OCI-LY7 (cell line): ENCODE data around the gene IMMP2L. TPM values are rescaled to one million over a fixed set of nuclear protein-coding genes. Genes with fewer than 3 reads are reported as not detected.

Source experiments
- BruUV-seq: library from RNA; stranded (reverse); fragments of 400-500 nt; replicated peaks from 2 replicates; lab custom pipeline; 2021; lab: Mats Ljungman, UMichigan
- CTCF ChIA-PET: fragments of 300-600 bp; sonication (Branson Sonifier 250); formaldehyde crosslinking; loops from one replicate; lab custom pipeline; 2022; ENCODE audit warnings: antibody characterized with exemption; ENCODE audit not compliant: unreplicated experiment; lab: Charles Lee
- POLR2A ChIA-PET: fragments of 300-600 bp; sonication (Branson Sonifier 250); formaldehyde crosslinking; loops from one replicate; lab custom pipeline; 2022; ENCODE audit warnings: antibody characterized with exemption; lab: Charles Lee
- DNase-seq: peaks from one replicate; pipeline ENCODE4 v3.0.0-alpha.2; 2015; ENCODE audit warnings: low spot score
- H2AFZ ChIP-seq: fragments of 200-600 bp; sonication (generic), shearing (Covaris generic); 2 replicates; pipeline ENCODE4 v1.6.1; 2014; ENCODE audit warnings: mild to moderate bottlenecking, antibody characterized with exemption, low read length, moderate library complexity
- H3K27ac ChIP-seq: fragments of 200-600 bp; sonication (generic); 2 replicates; pipeline ENCODE4 v1.5.1; 2014; ENCODE audit warnings: mixed run types, low read depth, mild to moderate bottlenecking, moderate library complexity, low read length, inconsistent platforms; ENCODE audit not compliant: poor library complexity, severe bottlenecking
- H3K36me3 ChIP-seq: fragments of 200-600 bp; sonication (generic); 2 replicates; pipeline ENCODE4 v1.6.1; 2014; ENCODE audit warnings: mild to moderate bottlenecking, antibody characterized with exemption, low read length, moderate library complexity, mixed read lengths; ENCODE audit not compliant: insufficient read depth
- H3K4me1 ChIP-seq: fragments of 200-600 bp; sonication (generic); 2 replicates; pipeline ENCODE4 v1.5.1; 2014; ENCODE audit warnings: mild to moderate bottlenecking, low read length; ENCODE audit not compliant: insufficient read depth, poor library complexity, severe bottlenecking
- H3K4me2 ChIP-seq: fragments of 200-600 bp; sonication (generic); 2 replicates; pipeline ENCODE4 v1.6.1; 2014; ENCODE audit warnings: mild to moderate bottlenecking, low read length
- H3K4me3 ChIP-seq: fragments of 200-600 bp; sonication (generic); 2 replicates; pipeline ENCODE4 v1.5.1; 2014; ENCODE audit warnings: mild to moderate bottlenecking, low read depth, low read length; ENCODE audit not compliant: poor library complexity, severe bottlenecking
- H3K79me2 ChIP-seq: fragments of 200-600 bp; sonication (generic); 2 replicates; pipeline ENCODE4 v1.6.1; 2016; ENCODE audit warnings: low read depth, mild to moderate bottlenecking, low read length, moderate library complexity, mixed read lengths; ENCODE audit not compliant: insufficient read depth
- H3K9me2 ChIP-seq: fragments of 200-600 bp; sonication (generic); 2 replicates; pipeline ENCODE4 v1.6.1; 2016; ENCODE audit warnings: mild to moderate bottlenecking, low read length, mixed read lengths; ENCODE audit not compliant: insufficient read depth
- H3K9me3 ChIP-seq: fragments of 200-600 bp; sonication (generic); 2 replicates; pipeline ENCODE4 v1.6.1; 2014; ENCODE audit warnings: mild to moderate bottlenecking, mixed run types, low read length, mixed read lengths
- H4K20me1 ChIP-seq: fragments of 200-600 bp; sonication (generic); 2 replicates; pipeline ENCODE4 v1.6.1; 2014; ENCODE audit warnings: mild to moderate bottlenecking, antibody characterized with exemption, low read length, moderate library complexity, mixed read lengths; ENCODE audit not compliant: insufficient read depth
- EZH2phosphoT487 ChIP-seq: fragments of 200-600 bp; sonication (generic); IDR thresholded peaks from 2 replicates; pipeline ENCODE4 v1.6.1; 2018; ENCODE audit warnings: low read depth, borderline replicate concordance, mild to moderate bottlenecking, mixed run types, antibody characterized with exemption, low read length, moderate library complexity, mixed read lengths
- intact Hi-C: fragments of 100-400 bp; cut with micrococcal nuclease; formaldehyde crosslinking; loops from one replicate; pipeline ENCODE4 v1.10.0; 2022; ENCODE audit not compliant: unreplicated experiment
- total RNA-seq, 2 experiments: library from RNA; depleted of rRNA in 1 of 2; stranded (reverse); fragments of >200 nt in 1 of 2; shearing (Covaris generic) in 1 of 2; gene quantifications; 2 replicates each; pipeline ENCODE4 v1.2.3, GENCODE V29; 2014 to 2022
- TF ChIP-seq, protein P1 (sequence below): fragments of 200-600 bp; sonication (generic); conservative IDR thresholded peaks from 2 replicates; pipeline ENCODE4 v1.5.1; 2014; ENCODE audit warnings: mild to moderate bottlenecking, antibody characterized with exemption, low read length, moderate library complexity, mixed read lengths

IMMP2L gene
- total RNA-seq, 2 experiments from 2014 or later = 8.0 to 25.4 TPM

DNA sequence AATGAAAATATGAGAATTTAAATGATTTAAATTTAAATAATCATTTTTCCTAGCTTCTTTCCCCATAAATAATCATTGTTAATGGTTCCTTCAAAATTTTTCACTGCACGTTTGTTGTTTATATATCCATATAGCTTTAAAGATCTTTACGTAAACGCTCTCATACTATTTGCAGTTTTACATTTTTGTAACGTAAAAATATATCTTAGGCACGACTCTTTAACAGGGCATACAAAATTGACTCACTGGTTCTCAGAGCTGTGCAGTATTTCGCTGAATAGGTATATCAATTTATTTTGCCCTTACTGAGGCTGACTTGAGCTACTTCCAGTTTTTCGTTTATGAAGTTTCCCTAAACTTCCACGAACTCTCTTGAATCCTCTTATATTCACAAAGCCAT lies 365.6 kb downstream of the IMMP2L start:
- Histone ChIP-seq H3K36me3 (no peaks in the 10 kb centered on the region), H3K4me2 (no peak overlapping the region), H3K27ac (no peak overlapping the region), H3K9me3 (no peaks in the 10 kb centered on the region), H3K9me2 (no peaks in the 10 kb centered on the region), H3K4me1 (no peaks in the 10 kb centered on the region), H3K4me3 (no peak overlapping the region), H3K79me2 (no peaks in the 10 kb centered on the region), H2AFZ (no peak overlapping the region), H4K20me1 (no peaks in the 10 kb centered on the region)
- BruUV-seq = no TSS peak
- DNase-seq = no peak
- intact Hi-C loops = no loop called here
- TF ChIP-seq EZH2phosphoT487 = no peak
- TF ChIP-seq, protein P1, sequence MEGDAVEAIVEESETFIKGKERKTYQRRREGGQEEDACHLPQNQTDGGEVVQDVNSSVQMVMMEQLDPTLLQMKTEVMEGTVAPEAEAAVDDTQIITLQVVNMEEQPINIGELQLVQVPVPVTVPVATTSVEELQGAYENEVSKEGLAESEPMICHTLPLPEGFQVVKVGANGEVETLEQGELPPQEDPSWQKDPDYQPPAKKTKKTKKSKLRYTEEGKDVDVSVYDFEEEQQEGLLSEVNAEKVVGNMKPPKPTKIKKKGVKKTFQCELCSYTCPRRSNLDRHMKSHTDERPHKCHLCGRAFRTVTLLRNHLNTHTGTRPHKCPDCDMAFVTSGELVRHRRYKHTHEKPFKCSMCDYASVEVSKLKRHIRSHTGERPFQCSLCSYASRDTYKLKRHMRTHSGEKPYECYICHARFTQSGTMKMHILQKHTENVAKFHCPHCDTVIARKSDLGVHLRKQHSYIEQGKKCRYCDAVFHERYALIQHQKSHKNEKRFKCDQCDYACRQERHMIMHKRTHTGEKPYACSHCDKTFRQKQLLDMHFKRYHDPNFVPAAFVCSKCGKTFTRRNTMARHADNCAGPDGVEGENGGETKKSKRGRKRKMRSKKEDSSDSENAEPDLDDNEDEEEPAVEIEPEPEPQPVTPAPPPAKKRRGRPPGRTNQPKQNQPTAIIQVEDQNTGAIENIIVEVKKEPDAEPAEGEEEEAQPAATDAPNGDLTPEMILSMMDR = no peak
- POLR2A ChIA-PET = interaction anchor here (0.6 kb wide), 3 partner anchors 99 to 1116 kb away, joined by 3 to 7 read pairs (median 3); no protein-coding TSS in a partner anchor
- CTCF ChIA-PET = no interaction called here

DNA sequence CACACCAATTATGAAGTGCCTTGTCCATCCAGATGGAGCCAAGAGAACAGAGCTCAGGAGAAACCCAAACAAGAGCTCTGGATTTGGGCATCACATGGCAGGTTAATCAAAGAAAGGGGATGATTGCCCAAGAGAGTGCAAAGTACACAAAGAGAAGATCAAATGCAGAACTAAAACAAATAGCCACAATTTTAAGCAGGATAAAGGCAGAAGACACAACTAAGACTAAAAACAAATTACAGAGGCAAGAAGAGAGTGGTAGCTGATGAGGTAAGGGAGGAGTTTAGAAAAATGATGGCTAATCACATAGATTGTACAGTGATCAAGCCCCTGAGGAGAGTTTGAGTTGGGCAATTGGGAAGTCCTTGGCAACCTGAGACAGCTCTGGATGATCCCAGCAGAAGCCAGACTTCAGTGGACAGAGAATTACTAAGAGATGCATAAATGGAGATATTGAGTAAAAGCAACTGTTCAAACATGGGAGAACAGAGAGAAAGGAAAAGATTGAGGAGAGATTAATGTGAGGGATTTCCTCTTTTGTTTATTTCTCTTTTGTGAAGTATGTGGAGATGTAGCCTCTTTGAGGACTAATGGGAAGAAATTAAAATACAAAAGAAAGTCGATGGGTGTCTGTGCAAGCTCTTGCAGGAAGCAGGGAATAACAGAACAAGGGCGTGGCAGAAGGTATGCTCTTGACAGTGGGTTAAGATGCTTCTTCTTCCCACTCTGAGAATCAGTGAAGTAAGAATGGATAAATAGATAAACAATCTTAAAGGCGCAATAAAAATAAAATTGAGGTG lies 369.5 kb downstream of the IMMP2L start:
- Histone ChIP-seq H3K27ac (no peak overlapping the region), H3K79me2 (no peaks in the 10 kb centered on the region), H3K9me2 (no peaks in the 10 kb centered on the region), H3K4me2 (no peak overlapping the region), H3K4me3 (no peak overlapping the region), H3K4me1 (no peaks in the 10 kb centered on the region), H3K36me3 (no peaks in the 10 kb centered on the region), H2AFZ (no peak overlapping the region), H4K20me1 (no peaks in the 10 kb centered on the region), H3K9me3 (no peaks in the 10 kb centered on the region)
- CTCF ChIA-PET = no interaction called here
- intact Hi-C loops = no loop called here
- POLR2A ChIA-PET = interaction anchor here (1.0 to 1.6 kb wide), 2 partner anchors 11 to 13 kb away, joined by 3 to 6 read pairs; no protein-coding TSS in a partner anchor
- no peak for DNase-seq
- TF ChIP-seq, protein P1 = no peak
- TF ChIP-seq EZH2phosphoT487 = no peak
- no TSS peak for BruUV-seq

DNA sequence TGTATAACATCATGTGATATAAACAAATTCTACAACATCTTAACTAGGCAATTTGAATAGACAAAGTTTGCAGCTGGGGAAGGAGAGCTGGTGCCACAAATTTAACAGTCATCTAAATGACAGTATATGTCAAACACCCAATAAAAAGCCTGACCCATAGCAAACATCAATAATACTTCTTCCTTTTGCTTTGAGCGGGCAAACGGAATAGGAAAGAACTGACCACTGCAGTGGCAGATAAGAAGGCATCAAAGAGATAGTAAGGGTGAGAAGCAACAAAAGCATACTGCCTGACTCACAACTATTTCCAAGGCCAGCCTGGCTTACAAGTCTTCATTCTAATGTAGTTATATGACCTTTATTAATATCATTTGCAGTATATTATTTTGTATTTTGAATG lies 371.5 kb downstream of the IMMP2L start:
- intact Hi-C loops = no loop called here
- H3K4me2 ChIP-seq = no peak overlapping the region
- H3K36me3 ChIP-seq = no peaks in the 10 kb centered on the region
- BruUV-seq = no TSS peak
- DNase-seq = no peak
- H3K27ac ChIP-seq = no peak overlapping the region
- no peak overlapping the region for H3K4me3 ChIP-seq
- TF ChIP-seq, protein P1 = no peak
- no peak for TF ChIP-seq EZH2phosphoT487
- H3K9me2 ChIP-seq = no peaks in the 10 kb centered on the region
- no peaks in the 10 kb centered on the region for H3K79me2 ChIP-seq
- no peaks in the 10 kb centered on the region for H4K20me1 ChIP-seq
- H3K4me1 ChIP-seq = no peaks in the 10 kb centered on the region
- ChIA-PET POLR2A (no interaction called here), CTCF (no interaction called here)
- H3K9me3 ChIP-seq = no peaks in the 10 kb centered on the region
- no peak overlapping the region for H2AFZ ChIP-seq
